ENCODE measurements around the gene TBC1D10A.

The TBC1D10A gene

DNA sequence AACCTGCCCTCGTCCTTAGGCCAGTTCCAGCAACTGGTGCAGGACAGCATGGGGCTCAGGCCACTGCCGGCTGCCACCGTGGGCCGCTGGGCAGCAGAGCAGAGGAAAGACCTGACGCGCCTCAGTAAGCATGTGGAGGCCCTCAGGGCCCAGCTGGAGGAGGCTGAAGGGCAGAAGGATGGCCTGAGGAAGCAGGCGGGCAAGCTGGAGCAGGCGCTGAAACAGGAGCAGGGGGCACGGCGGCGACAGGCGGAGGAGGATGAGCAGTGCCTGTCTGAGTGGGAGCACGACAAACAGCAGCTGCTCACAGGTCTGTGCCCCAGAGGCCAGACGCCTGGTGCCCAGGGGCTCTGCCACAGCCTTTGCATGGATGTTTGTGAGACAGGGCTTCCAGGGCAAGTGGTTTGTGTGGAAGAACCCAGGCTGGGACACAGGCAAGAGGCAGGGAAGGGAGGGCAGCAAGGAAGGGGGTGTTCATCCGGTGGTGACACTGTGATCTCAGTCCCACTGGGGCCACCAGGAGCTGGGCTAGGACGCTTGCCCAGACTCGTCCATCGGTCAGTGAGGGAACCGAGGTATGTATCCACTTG is 44.0 kb upstream of the TBC1D10A start:
- no peak for DNase-seq (ENCODE audit: insufficient read length, low spot score)
- FAIRE-seq: no peak
- TF ChIP-seq, protein P1, sequence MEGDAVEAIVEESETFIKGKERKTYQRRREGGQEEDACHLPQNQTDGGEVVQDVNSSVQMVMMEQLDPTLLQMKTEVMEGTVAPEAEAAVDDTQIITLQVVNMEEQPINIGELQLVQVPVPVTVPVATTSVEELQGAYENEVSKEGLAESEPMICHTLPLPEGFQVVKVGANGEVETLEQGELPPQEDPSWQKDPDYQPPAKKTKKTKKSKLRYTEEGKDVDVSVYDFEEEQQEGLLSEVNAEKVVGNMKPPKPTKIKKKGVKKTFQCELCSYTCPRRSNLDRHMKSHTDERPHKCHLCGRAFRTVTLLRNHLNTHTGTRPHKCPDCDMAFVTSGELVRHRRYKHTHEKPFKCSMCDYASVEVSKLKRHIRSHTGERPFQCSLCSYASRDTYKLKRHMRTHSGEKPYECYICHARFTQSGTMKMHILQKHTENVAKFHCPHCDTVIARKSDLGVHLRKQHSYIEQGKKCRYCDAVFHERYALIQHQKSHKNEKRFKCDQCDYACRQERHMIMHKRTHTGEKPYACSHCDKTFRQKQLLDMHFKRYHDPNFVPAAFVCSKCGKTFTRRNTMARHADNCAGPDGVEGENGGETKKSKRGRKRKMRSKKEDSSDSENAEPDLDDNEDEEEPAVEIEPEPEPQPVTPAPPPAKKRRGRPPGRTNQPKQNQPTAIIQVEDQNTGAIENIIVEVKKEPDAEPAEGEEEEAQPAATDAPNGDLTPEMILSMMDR (IDR thresholded peaks at IDR 0.05; ENCODE audit: insufficient read depth, missing control alignments): no peak

DNA sequence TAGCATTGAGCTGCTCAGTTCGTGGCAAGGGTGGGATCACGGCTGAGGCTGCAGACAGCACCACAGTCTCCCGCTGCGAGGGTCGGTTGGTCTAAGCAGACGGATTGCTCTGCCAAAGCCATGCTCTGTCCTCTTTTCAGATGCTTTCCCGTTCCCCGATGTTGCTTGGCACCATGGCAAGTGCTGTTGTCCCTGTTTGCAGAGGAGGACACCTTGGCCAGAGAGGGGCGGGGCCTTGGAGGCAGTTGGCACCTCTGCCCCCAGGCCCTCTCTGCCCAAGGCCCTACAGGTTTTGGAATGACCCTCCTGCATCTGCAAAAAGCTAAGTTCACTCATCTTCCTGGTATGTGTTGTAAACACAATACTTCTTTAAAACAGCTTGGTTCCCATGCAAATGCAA is 41.7 kb upstream of the TBC1D10A start:
- DNase-seq (ENCODE audit: insufficient read length, low spot score): no peak
- TF ChIP-seq, protein P1 (IDR thresholded peaks at IDR 0.05; ENCODE audit: insufficient read depth, missing control alignments): no peak
- FAIRE-seq: no peak

DNA sequence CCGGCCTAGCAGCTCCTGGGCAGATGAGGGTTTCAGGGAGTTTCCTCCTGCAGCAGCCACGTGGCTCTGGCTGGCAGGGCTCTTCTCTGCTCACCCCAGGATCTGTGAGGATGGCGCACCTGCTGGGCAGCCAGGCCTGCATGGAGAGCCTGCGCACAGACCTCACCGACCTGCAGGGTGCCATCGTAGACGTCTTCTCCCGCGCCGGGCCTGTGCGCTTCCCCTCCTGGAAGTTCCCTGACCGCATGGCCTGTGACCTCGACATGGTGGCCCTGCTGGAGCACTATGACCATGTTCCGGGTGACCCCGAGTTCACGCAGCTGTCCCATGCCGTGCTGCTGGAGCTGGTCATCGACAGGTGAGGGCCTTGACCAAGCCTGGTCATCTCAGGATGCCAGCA is 39.1 kb upstream of the TBC1D10A start:
- TF ChIP-seq, protein P1 (IDR thresholded peaks at IDR 0.05; ENCODE audit: insufficient read depth, missing control alignments): no peak
- no peak for DNase-seq (ENCODE audit: insufficient read length, low spot score)
- no peak for FAIRE-seq

DNA sequence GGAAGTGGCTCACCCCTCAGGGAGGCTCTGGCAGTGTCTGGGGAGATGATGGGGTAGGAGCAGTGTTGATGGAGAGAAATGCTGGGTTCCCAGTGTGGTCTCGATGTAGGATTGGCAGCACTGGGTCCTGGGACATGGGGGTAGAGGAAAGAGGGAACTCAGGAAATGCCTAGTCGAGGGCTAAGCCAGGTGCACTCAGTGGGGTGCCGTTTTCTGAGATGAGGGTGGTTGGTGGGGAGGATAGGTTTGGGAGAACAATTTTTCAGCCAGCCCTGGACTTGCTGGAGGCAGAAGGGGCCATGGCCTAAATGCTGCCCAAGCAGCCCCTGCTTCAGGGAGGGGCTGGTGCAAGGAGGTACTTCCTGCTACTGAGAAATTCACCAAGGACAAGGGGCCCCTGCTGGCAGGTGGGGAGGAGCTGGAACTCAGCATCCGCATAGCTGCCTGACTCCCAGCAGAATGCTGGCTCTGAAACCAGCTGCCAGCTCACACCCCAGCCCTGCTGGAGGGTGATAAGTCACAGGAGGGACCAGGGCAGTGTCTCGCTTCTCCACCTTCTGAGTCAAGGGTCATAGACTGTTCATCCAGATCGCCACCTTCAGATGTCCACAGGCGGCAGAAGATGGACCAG is 36.0 kb upstream of the TBC1D10A start:
- TF ChIP-seq, protein P1 (IDR thresholded peaks at IDR 0.05; ENCODE audit: insufficient read depth, missing control alignments): no peak
- FAIRE-seq: no peak

DNA sequence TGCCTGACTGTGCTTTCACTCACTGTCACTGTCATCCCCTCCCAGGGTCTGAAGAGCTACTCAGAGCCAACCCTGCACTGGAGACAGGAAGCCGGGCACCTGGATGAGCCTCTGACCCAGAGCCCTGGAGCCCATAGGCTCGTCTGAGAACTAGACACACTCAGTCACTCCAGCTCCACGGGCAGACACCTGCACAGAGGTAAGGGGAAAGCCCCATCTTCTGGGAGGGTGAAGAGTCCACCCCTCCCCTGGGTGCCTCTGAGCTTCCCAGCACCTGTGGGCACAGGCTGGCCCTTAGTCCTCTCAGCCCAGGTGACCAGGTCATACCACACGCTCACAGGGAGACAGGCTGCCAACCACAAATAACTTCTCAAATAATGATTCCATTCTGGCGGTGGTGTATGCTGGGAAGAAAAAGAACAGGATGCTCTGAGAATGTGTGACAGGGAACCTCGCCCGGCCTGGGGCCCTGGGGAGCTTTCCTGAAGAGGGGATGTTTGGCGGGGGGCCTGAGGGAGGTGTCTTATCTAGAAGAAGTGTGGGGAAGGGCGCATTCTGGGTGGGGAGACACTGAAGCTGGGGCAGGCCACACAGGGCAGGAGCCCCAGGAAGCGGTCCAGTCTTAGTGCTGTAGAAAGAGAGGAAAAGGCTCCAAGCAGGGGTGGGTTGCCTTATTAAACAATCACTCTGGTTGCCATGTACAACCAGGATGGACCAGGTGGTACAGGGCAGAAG is 35.3 kb upstream of the TBC1D10A start:
- DNase-seq (ENCODE audit: insufficient read length, low spot score): no peak
- TF ChIP-seq, protein P1 (IDR thresholded peaks at IDR 0.05; ENCODE audit: insufficient read depth, missing control alignments): no peak
- no peak for FAIRE-seq

More for the DNA sequence above, 36.0 kb upstream of the TBC1D10A start:
- no peak for DNase-seq (ENCODE audit: insufficient read length, low spot score)

DNA sequence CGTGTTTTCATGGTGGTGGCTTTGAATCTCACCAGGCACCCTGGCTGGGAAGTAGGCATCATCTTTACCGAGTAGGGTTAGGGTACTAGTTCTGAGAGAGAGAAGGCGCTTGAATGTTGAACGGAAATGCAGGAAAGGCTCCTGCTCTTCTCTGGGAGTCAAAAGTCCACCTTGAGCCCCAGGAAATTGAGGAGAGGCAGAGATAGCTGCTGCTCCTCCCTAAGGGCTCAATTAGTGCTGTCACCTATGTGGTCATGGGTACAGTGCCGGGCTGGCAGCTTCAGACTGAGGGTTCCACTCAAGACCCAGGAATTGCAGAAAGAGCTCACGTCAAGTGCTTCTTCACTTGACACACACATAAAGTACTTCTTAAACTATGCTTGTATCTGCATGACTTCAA is 31.8 kb upstream of the TBC1D10A start:
- DNase-seq (ENCODE audit: insufficient read length, low spot score): no peak
- TF ChIP-seq, protein P1 (IDR thresholded peaks at IDR 0.05; ENCODE audit: insufficient read depth, missing control alignments): no peak
- no peak for FAIRE-seq

Measured in D721Med (cell line).